Spleen (tissue), 7 donors: ENCODE measurements around the gene YPEL1.

Experiments used
- POLR2A ChIP-seq, 3 donors: fragments of 450-650 bp; IDR thresholded peaks; one replicate each; pipeline ENCODE4 v1.5.1; 2017; ENCODE audit warnings: antibody characterized with exemption in 3 of 3, mild to moderate bottlenecking in 1 of 3
- TF ChIP-seq, protein P1 (sequence below), 11 experiments: fragments of 200-600 bp in 7 of 11; fragments of 450-650 bp in 4 of 11; sonication (generic) in 4 of 11; IDR thresholded peaks in 8 of 11; conservative IDR thresholded peaks in 3 of 11; 1 replicate in 7 of 11; 2 replicates in 4 of 11; pipeline versions ENCODE4 v1.4.0 to v1.8.0; 2016 to 2021; ENCODE audit warnings: antibody characterized with exemption in 11 of 11, inconsistent platforms in 4 of 11, mild to moderate bottlenecking in 1 of 11
- donor health status: DM: no; HTN: no; CAD: no; lungs with moderate emphysema.
- donor health status: DM: no; HTN: no; CAD: no.
- donor health status: DM: no; HTN: no; CAD: no.

DNA sequence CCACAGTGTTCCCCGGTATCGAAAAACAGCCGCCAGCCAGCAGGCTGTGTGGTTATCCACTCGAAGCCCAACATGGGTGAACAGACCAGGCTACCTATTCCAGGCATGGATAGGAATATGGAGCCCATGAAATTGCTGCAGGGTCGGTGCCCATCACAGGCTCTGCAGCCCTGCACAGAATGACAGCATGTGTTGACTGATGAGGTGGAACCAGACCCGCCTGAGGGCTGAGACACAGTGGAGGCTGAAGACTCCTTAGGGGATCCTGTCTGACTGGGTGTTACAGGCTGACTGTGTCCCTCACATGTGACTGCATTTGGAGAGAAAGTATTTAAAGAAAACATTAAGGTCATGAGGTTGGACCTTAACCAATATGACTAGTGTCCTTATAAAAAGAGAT is 6.2 kb upstream of the YPEL1 start:
- TF ChIP-seq POLR2A (IDR thresholded peaks at IDR 0.05), result no peak
- TF ChIP-seq, protein P1, sequence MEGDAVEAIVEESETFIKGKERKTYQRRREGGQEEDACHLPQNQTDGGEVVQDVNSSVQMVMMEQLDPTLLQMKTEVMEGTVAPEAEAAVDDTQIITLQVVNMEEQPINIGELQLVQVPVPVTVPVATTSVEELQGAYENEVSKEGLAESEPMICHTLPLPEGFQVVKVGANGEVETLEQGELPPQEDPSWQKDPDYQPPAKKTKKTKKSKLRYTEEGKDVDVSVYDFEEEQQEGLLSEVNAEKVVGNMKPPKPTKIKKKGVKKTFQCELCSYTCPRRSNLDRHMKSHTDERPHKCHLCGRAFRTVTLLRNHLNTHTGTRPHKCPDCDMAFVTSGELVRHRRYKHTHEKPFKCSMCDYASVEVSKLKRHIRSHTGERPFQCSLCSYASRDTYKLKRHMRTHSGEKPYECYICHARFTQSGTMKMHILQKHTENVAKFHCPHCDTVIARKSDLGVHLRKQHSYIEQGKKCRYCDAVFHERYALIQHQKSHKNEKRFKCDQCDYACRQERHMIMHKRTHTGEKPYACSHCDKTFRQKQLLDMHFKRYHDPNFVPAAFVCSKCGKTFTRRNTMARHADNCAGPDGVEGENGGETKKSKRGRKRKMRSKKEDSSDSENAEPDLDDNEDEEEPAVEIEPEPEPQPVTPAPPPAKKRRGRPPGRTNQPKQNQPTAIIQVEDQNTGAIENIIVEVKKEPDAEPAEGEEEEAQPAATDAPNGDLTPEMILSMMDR (IDR thresholded peaks at IDR 0.05 in 8 of 11, conservative IDR thresholded peaks at IDR 0.05 in 3 of 11), result no peak
